K562 (cell line): ENCODE results near the gene HOXA4. TPM values are rescaled to one million over a fixed set of nuclear protein-coding genes. Genes with fewer than 3 reads are reported as not detected.

Experiments used
- BCL6 ChIP-seq: fragments of 250-450 bp; sonication (Bioruptor Pico); IDR thresholded peaks from 2 replicates; pipeline ENCODE4 v1.4.0; 2020
- HEY1 ChIP-seq: fragments of 250-450 bp; sonication (Bioruptor Pico); IDR thresholded peaks from 2 replicates; pipeline ENCODE4 v1.5.0; 2020; ENCODE audit warnings: mild to moderate bottlenecking, moderate library complexity, borderline replicate concordance
- KDM4B ChIP-seq, 2 experiments: fragments of 450-650 bp in 1 of 2; sonication (generic) in 1 of 2; IDR thresholded peaks; 2 replicates each; pipeline ENCODE4 v1.6.1; 2016 to 2017; ENCODE audit warnings: borderline replicate concordance in 2 of 2, antibody characterized with exemption in 1 of 2, low read depth in 1 of 2, mild to moderate bottlenecking in 1 of 2
- polyA plus RNA-seq, 8 experiments: library from polyadenylated mRNA; depleted of rRNA in 4 of 8; stranded (reverse) in 5 of 8; unstranded in 3 of 8; fragments of >200 nt; fragmentation: Nextera tagmentation in 2 of 8; fragmentation: Illumina TruSeq in 1 of 8; extraction: Ambion mirVana in 2 of 8; extraction: Trizol in 1 of 8; gene quantifications; 2 replicates each; pipeline versions ENCODE4 v1.2.1 to v1.2.3, GENCODE V29; 2011 to 2014; ENCODE audit warnings: inconsistent platforms in 1 of 8, missing spikeins in 1 of 8
- total RNA-seq, 7 experiments: library from RNA; depleted of rRNA in 6 of 7; stranded (reverse); fragments of >200 nt in 6 of 7; fragmentation: Illumina TruSeq in 2 of 7; extraction: Trizol in 2 of 7; gene quantifications; 2 replicates each; pipeline versions ENCODE4 v1.2.1 to v1.2.3, GENCODE V29; 2011 to 2021; ENCODE audit warnings: low replicate concordance in 1 of 7
- TF ChIP-seq, protein P1 (sequence below): fragments of 450-650 bp; IDR thresholded peaks from 2 replicates; pipeline ENCODE4 v1.6.1; 2016; ENCODE audit warnings: mild to moderate bottlenecking, moderate library complexity
- TF ChIP-seq, protein P2 (sequence below): sonication (generic); formaldehyde crosslinking; IDR thresholded peaks from 2 replicates; pipeline ENCODE4 v1.8.0; 2022; ENCODE audit warnings: mild to moderate bottlenecking, missing genetic modification reagents
- TF ChIP-seq, protein P3 (sequence below): IDR thresholded peaks from 2 replicates; pipeline ENCODE4 v1.6.1; 2011; ENCODE audit warnings: borderline replicate concordance, low read depth, mild to moderate bottlenecking, moderate library complexity, low read length; ENCODE audit not compliant: insufficient read depth, poor library complexity, severe bottlenecking

HOXA4 gene
- total and polyA plus RNA-seq, 9 of the 15 experiments (the other 6 are each of a cell fraction or from before 2014, with no cell fraction given), result not detected

DNA sequence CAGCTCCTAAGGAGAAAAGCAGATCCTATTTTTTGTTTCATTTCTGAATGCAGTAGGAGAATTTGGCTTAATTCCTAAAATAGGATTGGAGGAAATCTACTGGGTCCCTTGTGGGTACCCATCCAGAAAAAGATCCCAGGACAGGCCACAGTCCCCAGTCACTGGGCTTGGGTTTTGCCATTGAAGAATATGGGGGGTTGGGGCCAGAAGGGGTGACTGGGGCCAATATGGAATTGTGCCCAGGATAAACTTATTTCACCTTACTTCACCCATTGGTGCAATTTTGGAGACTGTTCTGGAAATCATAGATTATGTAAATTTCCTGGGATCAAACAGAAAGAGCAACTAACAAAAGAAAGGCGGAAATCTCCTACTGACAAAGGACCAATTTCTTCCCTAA, 7.9 kb upstream of the HOXA4 start (continued):
- TF ChIP-seq, protein P1, sequence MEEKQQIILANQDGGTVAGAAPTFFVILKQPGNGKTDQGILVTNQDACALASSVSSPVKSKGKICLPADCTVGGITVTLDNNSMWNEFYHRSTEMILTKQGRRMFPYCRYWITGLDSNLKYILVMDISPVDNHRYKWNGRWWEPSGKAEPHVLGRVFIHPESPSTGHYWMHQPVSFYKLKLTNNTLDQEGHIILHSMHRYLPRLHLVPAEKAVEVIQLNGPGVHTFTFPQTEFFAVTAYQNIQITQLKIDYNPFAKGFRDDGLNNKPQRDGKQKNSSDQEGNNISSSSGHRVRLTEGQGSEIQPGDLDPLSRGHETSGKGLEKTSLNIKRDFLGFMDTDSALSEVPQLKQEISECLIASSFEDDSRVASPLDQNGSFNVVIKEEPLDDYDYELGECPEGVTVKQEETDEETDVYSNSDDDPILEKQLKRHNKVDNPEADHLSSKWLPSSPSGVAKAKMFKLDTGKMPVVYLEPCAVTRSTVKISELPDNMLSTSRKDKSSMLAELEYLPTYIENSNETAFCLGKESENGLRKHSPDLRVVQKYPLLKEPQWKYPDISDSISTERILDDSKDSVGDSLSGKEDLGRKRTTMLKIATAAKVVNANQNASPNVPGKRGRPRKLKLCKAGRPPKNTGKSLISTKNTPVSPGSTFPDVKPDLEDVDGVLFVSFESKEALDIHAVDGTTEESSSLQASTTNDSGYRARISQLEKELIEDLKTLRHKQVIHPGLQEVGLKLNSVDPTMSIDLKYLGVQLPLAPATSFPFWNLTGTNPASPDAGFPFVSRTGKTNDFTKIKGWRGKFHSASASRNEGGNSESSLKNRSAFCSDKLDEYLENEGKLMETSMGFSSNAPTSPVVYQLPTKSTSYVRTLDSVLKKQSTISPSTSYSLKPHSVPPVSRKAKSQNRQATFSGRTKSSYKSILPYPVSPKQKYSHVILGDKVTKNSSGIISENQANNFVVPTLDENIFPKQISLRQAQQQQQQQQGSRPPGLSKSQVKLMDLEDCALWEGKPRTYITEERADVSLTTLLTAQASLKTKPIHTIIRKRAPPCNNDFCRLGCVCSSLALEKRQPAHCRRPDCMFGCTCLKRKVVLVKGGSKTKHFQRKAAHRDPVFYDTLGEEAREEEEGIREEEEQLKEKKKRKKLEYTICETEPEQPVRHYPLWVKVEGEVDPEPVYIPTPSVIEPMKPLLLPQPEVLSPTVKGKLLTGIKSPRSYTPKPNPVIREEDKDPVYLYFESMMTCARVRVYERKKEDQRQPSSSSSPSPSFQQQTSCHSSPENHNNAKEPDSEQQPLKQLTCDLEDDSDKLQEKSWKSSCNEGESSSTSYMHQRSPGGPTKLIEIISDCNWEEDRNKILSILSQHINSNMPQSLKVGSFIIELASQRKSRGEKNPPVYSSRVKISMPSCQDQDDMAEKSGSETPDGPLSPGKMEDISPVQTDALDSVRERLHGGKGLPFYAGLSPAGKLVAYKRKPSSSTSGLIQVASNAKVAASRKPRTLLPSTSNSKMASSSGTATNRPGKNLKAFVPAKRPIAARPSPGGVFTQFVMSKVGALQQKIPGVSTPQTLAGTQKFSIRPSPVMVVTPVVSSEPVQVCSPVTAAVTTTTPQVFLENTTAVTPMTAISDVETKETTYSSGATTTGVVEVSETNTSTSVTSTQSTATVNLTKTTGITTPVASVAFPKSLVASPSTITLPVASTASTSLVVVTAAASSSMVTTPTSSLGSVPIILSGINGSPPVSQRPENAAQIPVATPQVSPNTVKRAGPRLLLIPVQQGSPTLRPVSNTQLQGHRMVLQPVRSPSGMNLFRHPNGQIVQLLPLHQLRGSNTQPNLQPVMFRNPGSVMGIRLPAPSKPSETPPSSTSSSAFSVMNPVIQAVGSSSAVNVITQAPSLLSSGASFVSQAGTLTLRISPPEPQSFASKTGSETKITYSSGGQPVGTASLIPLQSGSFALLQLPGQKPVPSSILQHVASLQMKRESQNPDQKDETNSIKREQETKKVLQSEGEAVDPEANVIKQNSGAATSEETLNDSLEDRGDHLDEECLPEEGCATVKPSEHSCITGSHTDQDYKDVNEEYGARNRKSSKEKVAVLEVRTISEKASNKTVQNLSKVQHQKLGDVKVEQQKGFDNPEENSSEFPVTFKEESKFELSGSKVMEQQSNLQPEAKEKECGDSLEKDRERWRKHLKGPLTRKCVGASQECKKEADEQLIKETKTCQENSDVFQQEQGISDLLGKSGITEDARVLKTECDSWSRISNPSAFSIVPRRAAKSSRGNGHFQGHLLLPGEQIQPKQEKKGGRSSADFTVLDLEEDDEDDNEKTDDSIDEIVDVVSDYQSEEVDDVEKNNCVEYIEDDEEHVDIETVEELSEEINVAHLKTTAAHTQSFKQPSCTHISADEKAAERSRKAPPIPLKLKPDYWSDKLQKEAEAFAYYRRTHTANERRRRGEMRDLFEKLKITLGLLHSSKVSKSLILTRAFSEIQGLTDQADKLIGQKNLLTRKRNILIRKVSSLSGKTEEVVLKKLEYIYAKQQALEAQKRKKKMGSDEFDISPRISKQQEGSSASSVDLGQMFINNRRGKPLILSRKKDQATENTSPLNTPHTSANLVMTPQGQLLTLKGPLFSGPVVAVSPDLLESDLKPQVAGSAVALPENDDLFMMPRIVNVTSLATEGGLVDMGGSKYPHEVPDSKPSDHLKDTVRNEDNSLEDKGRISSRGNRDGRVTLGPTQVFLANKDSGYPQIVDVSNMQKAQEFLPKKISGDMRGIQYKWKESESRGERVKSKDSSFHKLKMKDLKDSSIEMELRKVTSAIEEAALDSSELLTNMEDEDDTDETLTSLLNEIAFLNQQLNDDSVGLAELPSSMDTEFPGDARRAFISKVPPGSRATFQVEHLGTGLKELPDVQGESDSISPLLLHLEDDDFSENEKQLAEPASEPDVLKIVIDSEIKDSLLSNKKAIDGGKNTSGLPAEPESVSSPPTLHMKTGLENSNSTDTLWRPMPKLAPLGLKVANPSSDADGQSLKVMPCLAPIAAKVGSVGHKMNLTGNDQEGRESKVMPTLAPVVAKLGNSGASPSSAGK, result no peak
- TF ChIP-seq KDM4B (IDR thresholded peaks at IDR 0.05; ENCODE audit: borderline replicate concordance in 2 of 2, low read depth in 1 of 2) (no peak), HEY1 (CRISPR knock-in tag) (no peak), BCL6 (no peak)
- TF ChIP-seq, protein P2, sequence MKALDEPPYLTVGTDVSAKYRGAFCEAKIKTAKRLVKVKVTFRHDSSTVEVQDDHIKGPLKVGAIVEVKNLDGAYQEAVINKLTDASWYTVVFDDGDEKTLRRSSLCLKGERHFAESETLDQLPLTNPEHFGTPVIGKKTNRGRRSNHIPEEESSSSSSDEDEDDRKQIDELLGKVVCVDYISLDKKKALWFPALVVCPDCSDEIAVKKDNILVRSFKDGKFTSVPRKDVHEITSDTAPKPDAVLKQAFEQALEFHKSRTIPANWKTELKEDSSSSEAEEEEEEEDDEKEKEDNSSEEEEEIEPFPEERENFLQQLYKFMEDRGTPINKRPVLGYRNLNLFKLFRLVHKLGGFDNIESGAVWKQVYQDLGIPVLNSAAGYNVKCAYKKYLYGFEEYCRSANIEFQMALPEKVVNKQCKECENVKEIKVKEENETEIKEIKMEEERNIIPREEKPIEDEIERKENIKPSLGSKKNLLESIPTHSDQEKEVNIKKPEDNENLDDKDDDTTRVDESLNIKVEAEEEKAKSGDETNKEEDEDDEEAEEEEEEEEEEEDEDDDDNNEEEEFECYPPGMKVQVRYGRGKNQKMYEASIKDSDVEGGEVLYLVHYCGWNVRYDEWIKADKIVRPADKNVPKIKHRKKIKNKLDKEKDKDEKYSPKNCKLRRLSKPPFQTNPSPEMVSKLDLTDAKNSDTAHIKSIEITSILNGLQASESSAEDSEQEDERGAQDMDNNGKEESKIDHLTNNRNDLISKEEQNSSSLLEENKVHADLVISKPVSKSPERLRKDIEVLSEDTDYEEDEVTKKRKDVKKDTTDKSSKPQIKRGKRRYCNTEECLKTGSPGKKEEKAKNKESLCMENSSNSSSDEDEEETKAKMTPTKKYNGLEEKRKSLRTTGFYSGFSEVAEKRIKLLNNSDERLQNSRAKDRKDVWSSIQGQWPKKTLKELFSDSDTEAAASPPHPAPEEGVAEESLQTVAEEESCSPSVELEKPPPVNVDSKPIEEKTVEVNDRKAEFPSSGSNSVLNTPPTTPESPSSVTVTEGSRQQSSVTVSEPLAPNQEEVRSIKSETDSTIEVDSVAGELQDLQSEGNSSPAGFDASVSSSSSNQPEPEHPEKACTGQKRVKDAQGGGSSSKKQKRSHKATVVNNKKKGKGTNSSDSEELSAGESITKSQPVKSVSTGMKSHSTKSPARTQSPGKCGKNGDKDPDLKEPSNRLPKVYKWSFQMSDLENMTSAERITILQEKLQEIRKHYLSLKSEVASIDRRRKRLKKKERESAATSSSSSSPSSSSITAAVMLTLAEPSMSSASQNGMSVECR (CRISPR knock-in tag), result no peak
- TF ChIP-seq, protein P3, sequence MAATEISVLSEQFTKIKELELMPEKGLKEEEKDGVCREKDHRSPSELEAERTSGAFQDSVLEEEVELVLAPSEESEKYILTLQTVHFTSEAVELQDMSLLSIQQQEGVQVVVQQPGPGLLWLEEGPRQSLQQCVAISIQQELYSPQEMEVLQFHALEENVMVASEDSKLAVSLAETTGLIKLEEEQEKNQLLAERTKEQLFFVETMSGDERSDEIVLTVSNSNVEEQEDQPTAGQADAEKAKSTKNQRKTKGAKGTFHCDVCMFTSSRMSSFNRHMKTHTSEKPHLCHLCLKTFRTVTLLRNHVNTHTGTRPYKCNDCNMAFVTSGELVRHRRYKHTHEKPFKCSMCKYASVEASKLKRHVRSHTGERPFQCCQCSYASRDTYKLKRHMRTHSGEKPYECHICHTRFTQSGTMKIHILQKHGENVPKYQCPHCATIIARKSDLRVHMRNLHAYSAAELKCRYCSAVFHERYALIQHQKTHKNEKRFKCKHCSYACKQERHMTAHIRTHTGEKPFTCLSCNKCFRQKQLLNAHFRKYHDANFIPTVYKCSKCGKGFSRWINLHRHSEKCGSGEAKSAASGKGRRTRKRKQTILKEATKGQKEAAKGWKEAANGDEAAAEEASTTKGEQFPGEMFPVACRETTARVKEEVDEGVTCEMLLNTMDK, result no peak
